Suppressor macrophage treated with lipopolysaccharide for 4 hours (primary cell): ENCODE measurements around the gene GPER1.
"Not testable (repeated sequence)": the region's sequence is repeated elsewhere in the genome, so short reads cannot be mapped to it uniquely, and the experiment has no call there.

Experiments used
- DNase-seq: peaks from one replicate; pipeline ENCODE4 v3.0.0-alpha.2; 2020

The GPER1 gene

DNA sequence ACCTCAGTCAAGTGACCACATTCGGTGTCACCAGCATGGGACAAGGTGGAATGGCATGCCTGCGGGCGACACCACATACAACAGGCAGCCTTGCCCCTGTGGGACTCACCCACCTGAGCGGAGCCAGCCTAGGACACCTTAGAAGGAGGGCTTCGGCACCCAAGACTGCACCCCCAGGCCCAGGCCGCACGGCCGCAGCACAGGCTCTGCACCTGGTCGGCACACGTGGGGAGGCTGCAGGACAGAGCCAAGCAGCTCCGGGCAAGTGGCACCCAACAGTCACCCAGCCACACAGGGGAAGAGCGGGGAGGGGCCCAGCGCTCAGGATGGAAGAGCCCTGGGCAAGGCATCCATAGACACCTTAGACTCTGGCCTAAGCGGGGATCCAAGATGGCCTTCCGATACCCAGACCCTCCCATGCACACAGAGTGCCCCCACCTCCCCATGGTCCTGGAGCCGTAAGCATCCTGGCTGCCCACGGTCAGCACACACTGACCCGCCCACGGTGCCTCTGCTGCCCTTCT, 16.1 kb upstream of the GPER1 start:
- DNase-seq = no peak

DNA sequence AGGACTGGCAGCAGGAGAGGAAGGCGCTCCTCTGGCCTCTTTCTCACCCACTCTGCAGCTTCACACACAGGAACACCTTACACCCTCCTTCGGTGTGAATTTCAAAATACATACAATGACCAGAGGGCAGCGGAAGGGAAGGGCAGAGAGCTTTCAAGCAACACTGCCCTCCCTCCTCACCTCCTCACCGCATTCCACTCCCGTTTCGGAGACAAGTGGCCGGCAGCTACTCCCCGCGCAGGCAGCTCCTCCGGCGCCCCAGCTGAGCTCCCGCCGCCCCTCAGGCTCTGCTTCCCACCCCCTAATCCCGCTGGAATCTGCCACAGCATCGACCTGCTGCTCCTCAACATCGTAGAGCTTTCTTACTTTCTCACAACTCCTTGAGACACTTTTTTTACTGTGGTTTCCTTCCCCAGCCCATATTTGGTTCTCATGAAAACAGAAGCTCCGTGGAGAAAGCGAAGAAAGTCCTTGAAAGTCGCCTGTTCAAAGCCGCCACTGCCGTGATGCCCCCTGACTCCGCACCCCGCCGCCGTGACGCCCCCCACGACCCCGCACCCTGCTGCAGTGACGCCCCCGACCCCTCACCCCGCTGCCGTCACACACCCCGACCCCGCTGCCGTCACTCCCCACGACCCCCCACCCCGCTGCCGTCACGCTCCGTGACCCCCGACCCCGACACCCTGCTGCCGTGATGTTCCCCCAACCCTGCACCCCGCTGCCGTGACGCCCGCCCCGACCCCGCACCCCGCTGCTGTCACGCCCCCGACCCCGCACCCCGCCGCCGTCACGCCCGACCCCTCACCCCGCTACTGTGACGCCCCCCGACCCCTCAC, 14.6 kb upstream of the GPER1 start:
- no peak for DNase-seq

DNA sequence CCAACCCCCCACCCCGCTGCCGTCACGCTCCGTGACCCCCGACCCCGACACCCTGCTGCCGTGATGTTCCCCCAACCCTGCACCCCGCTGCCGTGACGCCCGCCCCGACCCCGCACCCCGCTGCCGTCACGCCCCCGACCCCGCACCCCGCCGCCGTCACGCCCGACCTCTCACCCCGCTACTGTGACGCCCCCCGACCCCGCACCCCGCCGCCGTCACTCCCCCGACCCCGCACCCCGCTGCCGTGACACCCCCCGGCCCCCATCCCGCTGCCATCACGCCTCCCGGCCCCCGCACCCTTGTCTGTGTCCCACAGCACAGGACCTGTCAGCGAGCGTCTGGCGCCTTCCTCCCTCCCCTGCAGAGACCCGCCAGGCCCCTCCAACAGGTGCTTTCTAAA, 13.9 kb upstream of the GPER1 start:
- DNase-seq = not testable (repeated sequence)

GRCh38 chr7:1074593-1075431, 13.1 kb upstream of the GPER1 start:
- no peak for DNase-seq

- DNase-seq = no peak
Observed at GRCh38 chr7:1076184-1077072, 11.5 kb upstream of the GPER1 start.

GRCh38 chr7:1078519-1078918, 9.4 kb upstream of the GPER1 start:
- no peak for DNase-seq

DNA sequence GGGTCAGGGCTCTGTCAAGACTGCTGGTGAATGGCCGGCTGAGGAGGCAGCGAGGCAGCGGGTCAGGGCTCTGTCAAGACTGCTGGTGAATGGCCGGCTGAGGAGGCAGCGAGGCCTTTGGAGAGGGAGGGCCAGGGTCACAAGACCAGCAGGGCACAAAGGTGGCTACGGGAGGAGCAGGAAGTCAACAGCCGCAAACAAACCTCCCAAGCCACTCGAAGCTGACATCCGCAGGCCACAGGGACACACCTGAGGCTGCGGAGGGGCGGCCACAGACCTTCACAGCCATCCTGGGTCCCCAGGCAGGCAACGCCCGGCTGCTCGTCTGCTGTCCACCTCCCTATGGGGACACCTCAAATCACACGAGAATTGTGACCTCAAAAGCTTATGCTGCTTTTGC, 8.9 kb upstream of the GPER1 start:
- DNase-seq = no peak

DNA sequence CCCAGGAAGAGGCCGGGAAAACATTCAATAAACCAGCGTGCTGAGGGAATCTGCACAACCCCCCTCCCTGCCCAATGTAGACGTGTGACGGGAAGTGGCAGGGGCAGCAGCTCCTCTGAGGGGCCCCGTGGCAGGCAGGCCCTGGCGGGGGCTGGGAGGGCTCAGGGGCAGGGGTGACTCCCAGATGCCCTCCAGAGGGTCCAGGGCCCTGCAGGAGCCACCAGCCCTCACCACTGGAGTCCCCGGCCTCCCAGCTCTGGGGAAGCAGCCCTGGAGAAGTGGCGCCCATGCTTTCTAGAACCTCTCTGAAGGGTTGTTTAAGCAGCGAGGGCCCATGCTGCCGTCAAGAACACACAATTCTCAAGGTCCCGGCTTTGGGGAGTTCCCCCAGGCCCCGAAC, 8.4 kb upstream of the GPER1 start:
- no peak for DNase-seq

DNA sequence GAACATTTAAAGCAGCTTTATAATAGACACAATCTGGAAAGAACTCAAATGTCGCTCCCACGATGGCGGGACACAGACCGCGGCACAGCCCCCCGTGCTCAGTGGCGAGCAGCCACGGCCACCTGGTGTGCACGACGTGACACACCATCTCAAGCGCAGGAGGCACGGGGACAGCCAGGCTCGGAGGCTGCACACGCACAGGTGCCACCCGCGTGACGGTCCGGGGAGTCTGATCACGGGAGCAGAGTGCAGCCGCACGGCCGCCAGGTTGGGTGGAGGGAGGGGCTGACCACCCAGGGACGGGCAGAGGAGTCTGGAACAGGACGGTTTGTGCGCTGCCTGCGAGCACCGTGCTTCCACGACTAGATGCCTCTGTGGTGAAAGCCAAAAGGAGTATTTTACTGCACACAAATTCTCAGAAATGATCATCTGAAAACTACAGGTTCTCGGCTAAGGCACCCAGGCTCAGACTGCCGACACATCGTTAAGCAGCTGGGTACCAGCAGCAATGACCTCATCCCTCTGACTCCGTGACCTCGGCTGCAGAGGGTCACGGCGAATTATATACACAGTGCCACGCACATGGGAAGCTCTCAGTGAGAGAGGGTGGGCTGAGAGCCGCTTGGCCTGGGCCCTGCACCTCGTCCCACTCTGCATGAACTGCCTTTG, 7.5 kb upstream of the GPER1 start:
- no peak for DNase-seq

- DNase-seq = no peak
Observed at GRCh38 chr7:1080921-1081255, 7.0 kb upstream of the GPER1 start.

- no peak for DNase-seq
Observed at GRCh38 chr7:1081336-1081735, 6.6 kb upstream of the GPER1 start.

DNA sequence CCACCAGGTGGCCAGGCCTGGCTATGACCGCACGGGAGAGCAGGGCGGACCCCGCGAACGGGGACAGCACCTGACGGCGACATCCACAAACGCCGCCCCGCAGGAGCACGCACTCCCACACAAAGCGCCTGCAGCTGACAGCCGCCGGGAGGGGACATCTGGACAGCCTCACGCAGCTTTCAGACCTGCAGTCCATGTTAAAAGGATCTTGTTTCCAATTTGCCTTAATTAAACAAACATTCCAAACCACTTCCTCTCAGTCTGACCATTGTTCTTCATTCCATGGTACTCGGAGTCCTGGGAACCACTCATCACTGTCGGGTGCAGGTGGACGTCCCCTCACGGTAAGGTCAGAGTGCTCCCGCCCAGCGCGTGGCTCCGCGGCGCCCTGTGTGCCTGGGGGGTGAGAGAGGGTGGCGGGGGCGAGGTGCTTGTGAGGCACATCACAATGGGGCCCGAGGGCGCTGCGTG, 5.9 kb upstream of the GPER1 start:
- no peak for DNase-seq

DNA sequence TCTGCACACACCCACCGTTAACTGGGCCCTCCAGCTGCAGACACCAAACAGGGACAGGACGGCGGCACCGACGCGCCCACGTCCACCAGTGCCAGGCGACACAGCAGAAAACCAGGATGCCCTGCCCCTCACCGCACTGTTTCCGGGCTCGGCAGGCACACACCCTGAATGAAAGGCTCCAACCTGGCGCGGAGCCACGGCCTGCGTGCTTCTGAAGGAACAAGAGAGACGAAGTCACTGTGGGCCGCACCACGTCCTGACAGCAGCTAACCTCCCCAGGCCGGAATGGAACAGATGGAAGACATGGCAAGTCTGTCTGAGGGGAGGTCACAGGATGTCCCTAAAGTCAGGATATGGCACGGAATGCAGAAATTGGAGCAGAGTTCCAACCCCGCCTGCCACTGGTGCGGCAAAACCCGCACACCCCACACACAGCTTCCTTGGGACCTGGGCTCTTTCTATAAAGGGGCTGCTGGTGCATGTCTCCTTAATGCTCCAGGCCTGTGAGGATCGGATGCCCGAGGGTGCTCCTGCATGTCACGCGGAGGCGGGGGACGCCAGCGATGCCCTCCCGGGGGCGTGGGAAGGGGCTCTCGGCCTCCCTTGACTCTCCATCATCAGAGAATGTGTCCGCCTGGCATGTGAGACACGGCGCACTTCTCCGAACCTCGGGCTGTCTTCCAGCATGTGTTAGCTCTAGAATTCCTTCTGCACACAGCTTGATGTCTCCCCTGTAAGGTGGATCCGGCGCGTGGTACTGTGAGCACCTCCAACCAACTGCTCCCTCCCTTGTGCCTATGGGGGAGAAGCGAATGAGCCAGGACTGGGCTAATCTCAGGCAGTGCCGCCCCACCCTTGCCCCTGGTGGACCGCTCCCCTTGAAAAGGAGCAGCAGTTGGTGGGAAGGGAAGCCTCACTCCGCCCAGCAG, 3.9 kb upstream of the GPER1 start:
- no peak for DNase-seq

DNA sequence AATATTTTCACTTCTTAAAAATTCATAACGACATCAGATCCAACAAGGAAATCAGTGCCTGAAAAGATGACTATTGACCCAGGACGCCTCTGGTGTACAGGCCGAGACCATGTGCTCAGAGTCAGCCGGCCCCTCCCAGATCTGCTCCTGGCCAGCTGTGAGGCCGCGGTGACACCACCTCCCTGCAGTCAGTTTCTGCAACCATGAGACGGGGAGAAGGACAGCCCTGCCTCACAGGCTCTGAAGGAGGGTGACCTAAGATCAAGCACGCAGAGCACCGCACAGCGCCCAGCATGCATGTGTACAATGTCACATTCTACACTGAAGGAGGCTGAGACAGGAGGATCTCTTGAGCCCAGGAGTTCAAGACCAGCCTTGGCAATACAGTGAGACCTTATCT, 2.6 kb upstream of the GPER1 start:
- DNase-seq = no peak

DNA sequence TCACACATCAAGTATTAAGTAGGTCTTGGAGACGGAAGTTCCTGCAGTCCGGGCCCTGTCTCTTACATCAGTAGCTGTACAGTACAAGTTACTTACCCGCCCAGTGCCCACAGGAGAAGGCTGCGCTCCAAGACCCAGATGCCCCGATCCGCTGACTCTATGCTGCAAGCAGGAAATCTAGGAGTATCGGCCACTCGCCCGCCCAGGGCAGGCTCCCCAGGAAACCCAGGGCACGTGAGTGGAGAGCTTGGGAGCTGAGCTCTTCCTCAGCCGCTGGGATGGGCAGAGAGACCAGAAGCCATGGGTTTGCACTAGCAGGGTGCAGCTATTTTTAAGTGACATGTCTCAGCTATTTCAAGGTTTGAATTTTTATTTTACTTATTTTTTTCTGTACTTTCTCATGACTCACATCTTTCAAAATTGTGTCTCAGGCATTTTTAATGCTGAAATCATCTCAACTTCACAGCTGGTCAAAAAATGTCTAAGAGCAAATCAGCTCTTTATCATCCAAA, 1.9 kb upstream of the GPER1 start:
- DNase-seq = no peak

GRCh38 chr7:1086588-1087464, 1.1 kb upstream of the GPER1 start:
- peak; percentile 81 for DNase-seq

- no peak for DNase-seq
Observed at GRCh38 chr7:1087465-1087814, 473 bp upstream of the GPER1 start.

DNA sequence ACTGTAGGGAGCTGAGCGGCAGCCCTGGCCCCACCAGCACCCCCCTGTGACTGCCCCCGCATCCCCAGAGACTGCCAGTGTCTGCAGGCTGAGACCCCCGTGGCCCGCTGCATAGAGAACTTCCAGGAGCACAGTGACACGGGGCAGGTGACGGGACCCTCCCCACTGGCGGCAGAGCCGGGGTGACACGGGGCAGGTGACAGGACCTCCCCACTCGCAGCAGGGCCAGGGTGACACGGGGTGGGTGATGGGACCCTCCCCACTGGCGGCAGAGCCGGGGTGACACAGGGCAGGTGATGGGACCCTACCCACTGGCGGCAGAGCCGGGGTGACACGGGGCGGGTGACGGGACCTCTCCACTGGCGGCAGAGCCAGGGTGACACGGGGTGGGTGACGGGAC, 2.3 kb downstream of the GPER1 start:
- DNase-seq = no peak

DNA sequence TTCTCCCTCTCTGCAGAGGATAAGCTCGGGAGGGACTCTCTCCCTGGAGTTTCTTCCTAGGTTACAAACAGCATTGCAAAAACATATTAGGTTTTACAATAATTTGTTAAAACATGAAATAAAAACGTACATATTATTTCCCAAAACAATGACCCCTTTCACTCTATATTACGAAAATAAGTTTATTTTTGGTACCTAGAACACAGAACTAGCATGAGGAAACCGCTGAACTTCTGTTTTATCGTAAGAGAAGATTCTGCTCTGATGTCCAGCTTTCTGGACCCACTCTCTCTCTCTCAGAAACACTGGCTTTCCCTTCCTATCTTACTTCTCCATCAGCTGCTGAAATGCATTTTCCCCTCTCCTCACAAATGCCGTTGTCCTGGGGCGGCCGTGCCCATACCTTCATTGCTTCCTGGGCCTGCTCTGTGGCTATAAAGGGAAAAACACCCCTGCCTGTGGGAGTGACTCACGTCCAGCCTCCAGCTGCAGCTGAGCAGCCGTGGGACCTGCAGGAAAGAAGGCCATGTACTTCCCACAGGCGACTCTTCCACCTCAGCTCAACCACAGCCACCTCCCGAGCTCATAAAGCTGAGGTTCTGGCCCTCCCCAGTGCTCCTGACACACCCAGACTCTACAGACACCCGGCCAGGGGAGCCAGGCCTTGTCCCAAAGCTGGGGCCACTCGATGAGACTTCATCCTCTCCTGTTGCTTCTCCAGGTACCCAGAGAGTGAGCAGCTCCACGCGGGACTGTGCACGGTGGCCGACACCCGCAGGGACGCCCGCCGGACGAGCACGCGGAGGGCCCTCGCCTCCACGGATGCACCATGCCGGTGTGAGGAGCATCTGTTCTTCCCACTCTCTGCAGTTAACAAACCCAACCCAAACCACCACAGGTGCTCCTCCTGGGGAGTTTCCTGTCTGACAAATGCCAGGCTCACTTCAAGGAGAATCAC, 3.1 kb downstream of the GPER1 start:
- DNase-seq = peak; percentile 24
